Gastroesophageal sphincter (tissue), 4 donors: Measurements from ENCODE around the gene PAPPA. TPM values are rescaled to one million over a fixed set of nuclear protein-coding genes. Genes with fewer than 3 reads are reported as not detected.

ENCODE experiments used
- ATAC-seq: fragments of 150-250 bp; one replicate; pipeline ENCODE4 v1.9.1; 2016; ENCODE audit warnings: mild to moderate bottlenecking, moderate library complexity
- H3K27ac ChIP-seq, 4 donors: fragments of 200-600 bp; sonication (generic) in 3 of 4; 1 replicate in 3 of 4; 2 replicates in 1 of 4; pipeline ENCODE4 v1.5.1; 2016 to 2019
- H3K27me3 ChIP-seq: fragments of 200-600 bp; sonication (generic); one replicate; pipeline ENCODE4 v1.5.1; 2019
- H3K36me3 ChIP-seq, 2 donors: fragments of 200-600 bp; sonication (generic); one replicate each; pipeline ENCODE4 v1.5.1; 2019; ENCODE audit warnings: control low read depth in 1 of 2
- H3K4me1 ChIP-seq, 3 donors: fragments of 200-600 bp; sonication (generic); 1 replicate in 2 of 3; 2 replicates in 1 of 3; pipeline ENCODE4 v1.5.1; 2016 to 2019; ENCODE audit warnings: control low read depth in 2 of 3
- H3K4me3 ChIP-seq, 2 donors: fragments of 200-600 bp; sonication (generic); one replicate each; pipeline ENCODE4 v1.5.1; 2019; ENCODE audit warnings: mild to moderate bottlenecking in 1 of 2, moderate library complexity in 1 of 2
- H3K9me3 ChIP-seq, 3 donors: fragments of 200-600 bp; sonication (generic); one replicate each; pipeline ENCODE4 v1.5.1; 2017 to 2019; ENCODE audit warnings: control low read depth in 2 of 3
- CTCF ChIP-seq, 4 experiments: fragments of 200-600 bp in 2 of 4; fragments of 450-650 bp in 2 of 4; sonication (generic) in 1 of 4; IDR thresholded peaks; one replicate each; pipeline ENCODE4 v1.5.1; 2017 to 2019; ENCODE audit warnings: antibody characterized with exemption in 4 of 4, mild to moderate bottlenecking in 2 of 4, moderate library complexity in 2 of 4
- EP300 ChIP-seq: sonication (generic); formaldehyde crosslinking; IDR thresholded peaks from one replicate; pipeline ENCODE4 v1.6.1; 2017; ENCODE audit warnings: antibody characterized with exemption, mild to moderate bottlenecking
- POLR2A ChIP-seq, 2 donors: fragments of 450-650 bp; IDR thresholded peaks; one replicate each; pipeline ENCODE4 v1.6.1; 2017; ENCODE audit warnings: antibody characterized with exemption in 2 of 2, mild to moderate bottlenecking in 2 of 2, moderate library complexity in 1 of 2
- POLR2AphosphoS5 ChIP-seq: sonication (generic); formaldehyde crosslinking; IDR thresholded peaks from one replicate; pipeline ENCODE4 v1.6.1; 2017; ENCODE audit warnings: antibody characterized with exemption
- WGBS, 2 donors: methylation state at CpG; one replicate each; pipeline ENCODE4 v1.1.5; 2018; ENCODE audit warnings: low coverage in 1 of 2; 5-methylcytosine and 5-hydroxymethylcytosine counted together
- total RNA-seq, 4 donors: library from RNA; depleted of rRNA; stranded (reverse); fragments of >200 nt; gene quantifications; one replicate each; pipeline ENCODE4 v1.1.0, GENCODE V29; 2016

Gene PAPPA
- total RNA-seq, 4 donors from 2014 or later = 1.9 to 5.7 (median 3.2) TPM

GRCh38 chr9:116318468-116319374 lies 165.1 kb downstream of the PAPPA start:
- no peaks in the 10 kb centered on the region for H3K36me3 ChIP-seq
- peak; percentile 73 for ATAC-seq
- TF ChIP-seq POLR2AphosphoS5 = peak; percentile 10
- TF ChIP-seq CTCF (IDR thresholded peaks at IDR 0.05) = no peak
- no peaks in the 10 kb centered on the region for H3K27me3 ChIP-seq
- no peaks in the 10 kb centered on the region for H3K9me3 ChIP-seq
- peaks cover 0 to 8% (median 0%) of the 10 kb centered on the region in 3 donors for H3K4me1 ChIP-seq
- WGBS, 2 donors = 80 to 82% methylated on average over 4 to 5 of the region's 19 CpGs
- no peak overlapping the region for H3K4me3 ChIP-seq
- peak overlapping the region in 2 of 4 donors; percentile 41 to 44 for H3K27ac ChIP-seq

DNA sequence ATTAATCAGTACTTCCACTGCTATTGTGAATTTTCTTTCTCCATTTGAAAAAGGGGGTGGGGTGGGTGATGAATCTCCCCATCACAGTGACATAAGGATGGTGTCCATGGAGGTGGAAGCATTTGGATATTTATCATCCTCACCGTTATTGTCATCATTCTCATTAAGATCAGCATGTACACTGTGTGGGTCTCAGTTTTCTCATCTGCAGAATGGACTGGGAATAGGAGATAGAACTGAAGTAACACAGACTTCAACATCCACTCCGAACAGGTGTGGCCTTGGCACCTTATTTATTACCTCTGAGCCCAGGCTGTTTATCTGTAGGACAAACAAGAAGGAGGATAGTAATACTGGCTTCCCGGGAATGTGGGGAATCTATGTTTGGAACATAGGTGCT lies 165.9 kb downstream of the PAPPA start:
- Histone ChIP-seq H3K27me3 (no peaks in the 10 kb centered on the region), H3K27ac (no peak overlapping the region), H3K4me1 (peaks cover 0 to 8% (median 0%) of the 10 kb centered on the region in 3 donors), H3K36me3 (no peaks in the 10 kb centered on the region), H3K4me3 (no peak overlapping the region), H3K9me3 (no peaks in the 10 kb centered on the region)
- no peak for TF ChIP-seq POLR2AphosphoS5
- TF ChIP-seq EP300 = no peak
- no peak for TF ChIP-seq CTCF (IDR thresholded peaks at IDR 0.05)
- TF ChIP-seq POLR2A (IDR thresholded peaks at IDR 0.05) = no peak
- ATAC-seq = no peak
- WGBS, 2 donors = 88 to 90% methylated on average over 3 of the region's 3 CpGs

DNA sequence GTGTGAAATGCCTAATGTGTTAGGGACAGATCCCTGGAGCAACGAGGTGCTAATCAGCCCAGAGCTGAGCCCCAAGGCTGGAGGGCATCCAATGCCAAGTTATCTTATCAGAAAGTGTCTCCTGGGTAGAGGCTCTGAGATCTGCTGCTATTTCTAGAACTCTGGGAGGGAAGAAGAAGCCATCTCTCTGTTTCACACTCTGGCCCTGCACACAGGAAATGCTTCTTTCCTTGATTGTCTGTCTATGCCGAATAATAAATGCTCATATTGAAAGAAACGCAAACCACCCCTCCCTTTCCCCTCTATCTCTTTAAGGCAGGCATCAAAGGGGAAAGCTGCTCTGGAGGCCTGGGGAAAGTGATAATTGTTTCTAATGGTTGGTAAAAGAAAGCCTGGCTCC lies 166.7 kb downstream of the PAPPA start:
- 53 to 67% methylated on average over 1 to 2 of the region's 3 CpGs for WGBS, 2 donors
- H3K9me3 ChIP-seq = no peaks in the 10 kb centered on the region
- TF ChIP-seq POLR2AphosphoS5 (no peak), POLR2A (IDR thresholded peaks at IDR 0.05) (no peak), CTCF (IDR thresholded peaks at IDR 0.05) (no peak), EP300 (no peak)
- H3K27ac ChIP-seq = no peak overlapping the region
- H3K27me3 ChIP-seq = no peaks in the 10 kb centered on the region
- no peak for ATAC-seq
- no peak overlapping the region for H3K4me3 ChIP-seq
- peaks cover 0 to 8% (median 0%) of the 10 kb centered on the region in 3 donors for H3K4me1 ChIP-seq
- H3K36me3 ChIP-seq = no peaks in the 10 kb centered on the region

DNA sequence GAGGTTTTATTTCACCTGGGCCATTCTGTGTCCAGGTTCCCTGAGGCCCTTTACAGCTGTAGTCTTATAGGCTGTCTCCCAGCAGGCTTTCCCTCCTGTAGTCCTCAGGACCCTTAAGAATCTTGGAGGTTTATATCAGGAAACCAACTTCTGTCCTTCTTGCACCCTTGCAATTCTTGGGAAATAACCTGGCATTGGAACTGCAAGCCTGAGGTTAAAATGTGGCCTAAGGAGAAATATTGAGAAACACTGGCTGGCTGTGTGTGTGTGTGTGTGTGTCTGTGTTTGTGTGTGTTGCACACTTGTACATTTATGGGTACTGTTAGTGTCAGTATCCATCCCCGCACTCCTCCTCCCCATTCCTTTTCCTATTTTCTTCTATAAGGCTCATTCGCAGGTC lies 168.9 kb downstream of the PAPPA start:
- Histone ChIP-seq H3K27me3 (no peaks in the 10 kb centered on the region), H3K27ac (no peak overlapping the region), H3K4me1 (peaks cover 0 to 14% (median 0%) of the 10 kb centered on the region in 3 donors), H3K9me3 (no peaks in the 10 kb centered on the region), H3K36me3 (no peaks in the 10 kb centered on the region), H3K4me3 (no peak overlapping the region)
- 74 to 76% methylated on average over 2 of the region's 2 CpGs for WGBS, 2 donors
- TF ChIP-seq POLR2AphosphoS5 (no peak), EP300 (no peak), CTCF (IDR thresholded peaks at IDR 0.05) (no peak), POLR2A (IDR thresholded peaks at IDR 0.05) (no peak)
- ATAC-seq = no peak

- ATAC-seq = no peak
- no peak overlapping the region for H3K27ac ChIP-seq
- TF ChIP-seq CTCF (IDR thresholded peaks at IDR 0.05) = no peak
- TF ChIP-seq EP300 = no peak
- no peak for TF ChIP-seq POLR2AphosphoS5
- no peak for TF ChIP-seq POLR2A (IDR thresholded peaks at IDR 0.05)
- H3K9me3 ChIP-seq = no peaks in the 10 kb centered on the region
- no peaks in the 10 kb centered on the region for H3K27me3 ChIP-seq
- 52 to 55% methylated on average over 7 to 9 of the region's 11 CpGs for WGBS, 2 donors
- no peak overlapping the region for H3K4me3 ChIP-seq
- H3K4me1 ChIP-seq = peaks cover 0 to 18% (median 0%) of the 10 kb centered on the region in 3 donors
- H3K36me3 ChIP-seq = no peaks in the 10 kb centered on the region
Measured at GRCh38 chr9:116323012-116323411, 169.4 kb downstream of the PAPPA start.
